Tibial nerve (tissue), 4 donors: ENCODE results near the gene APOC3. TPM values are rescaled to one million over a fixed set of nuclear protein-coding genes. Genes with fewer than 3 reads are reported as not detected.

Experiments used
- DNase-seq, 2 donors: peaks; one replicate each; pipeline ENCODE4 v3.0.0-alpha.2; 2019; ENCODE audit warnings: low spot score in 2 of 2
- H3K27ac ChIP-seq, 4 donors: fragments of 200-600 bp; sonication (generic) in 3 of 4; one replicate each; pipeline ENCODE4 v1.5.1; 2017 to 2019; ENCODE audit warnings: mild to moderate bottlenecking in 1 of 4
- H3K27me3 ChIP-seq, 2 donors: fragments of 200-600 bp; sonication (generic) in 1 of 2; one replicate each; pipeline versions ENCODE4 v1.5.1 to v1.6.0; 2017 to 2019
- H3K36me3 ChIP-seq, 3 donors: fragments of 200-600 bp; sonication (generic); one replicate each; pipeline ENCODE4 v1.5.1; 2018 to 2019
- H3K4me1 ChIP-seq, 4 donors: fragments of 200-600 bp; sonication (generic) in 3 of 4; one replicate each; pipeline ENCODE4 v1.5.1; 2017 to 2019
- H3K4me3 ChIP-seq, 4 donors: fragments of 200-600 bp; sonication (generic) in 3 of 4; one replicate each; pipeline ENCODE4 v1.5.1; 2017 to 2019; ENCODE audit warnings: mild to moderate bottlenecking in 1 of 4, moderate library complexity in 1 of 4
- H3K9me3 ChIP-seq, 4 donors: fragments of 200-600 bp; sonication (generic) in 3 of 4; one replicate each; pipeline ENCODE4 v1.5.1; 2017 to 2019
- EP300 ChIP-seq, 2 donors: sonication (generic); formaldehyde crosslinking; IDR thresholded peaks; one replicate each; pipeline ENCODE4 v1.6.1; 2017; ENCODE audit warnings: antibody characterized with exemption in 2 of 2, mild to moderate bottlenecking in 1 of 2
- POLR2A ChIP-seq, 2 donors: fragments of 450-650 bp; IDR thresholded peaks; one replicate each; pipeline ENCODE4 v1.6.1; 2017; ENCODE audit warnings: antibody characterized with exemption in 2 of 2, mild to moderate bottlenecking in 2 of 2, moderate library complexity in 2 of 2
- WGBS, 2 donors: methylation state at CpG; one replicate each; pipeline ENCODE4 v1.1.5; 2018; 5-methylcytosine and 5-hydroxymethylcytosine counted together
- total RNA-seq, 4 donors: library from RNA; depleted of rRNA; stranded (reverse); fragments of >200 nt; gene quantifications; one replicate each; pipeline ENCODE4 v1.1.0, GENCODE V29; 2016
- TF ChIP-seq, protein P1 (sequence below), 5 experiments: fragments of 200-600 bp in 3 of 5; fragments of 450-650 bp in 2 of 5; sonication (generic) in 3 of 5; IDR thresholded peaks; one replicate each; pipeline ENCODE4 v1.5.1; 2016 to 2019; ENCODE audit warnings: antibody characterized with exemption in 5 of 5, mild to moderate bottlenecking in 3 of 5, moderate library complexity in 2 of 5

The APOC3 gene
- total RNA-seq, 4 donors from 2014 or later = not detected

GRCh38 chr11:116857936-116858335 lies 28.2 kb downstream of the APOC3 start:
- TF ChIP-seq POLR2A (IDR thresholded peaks at IDR 0.05) = no peak
- TF ChIP-seq, protein P1, sequence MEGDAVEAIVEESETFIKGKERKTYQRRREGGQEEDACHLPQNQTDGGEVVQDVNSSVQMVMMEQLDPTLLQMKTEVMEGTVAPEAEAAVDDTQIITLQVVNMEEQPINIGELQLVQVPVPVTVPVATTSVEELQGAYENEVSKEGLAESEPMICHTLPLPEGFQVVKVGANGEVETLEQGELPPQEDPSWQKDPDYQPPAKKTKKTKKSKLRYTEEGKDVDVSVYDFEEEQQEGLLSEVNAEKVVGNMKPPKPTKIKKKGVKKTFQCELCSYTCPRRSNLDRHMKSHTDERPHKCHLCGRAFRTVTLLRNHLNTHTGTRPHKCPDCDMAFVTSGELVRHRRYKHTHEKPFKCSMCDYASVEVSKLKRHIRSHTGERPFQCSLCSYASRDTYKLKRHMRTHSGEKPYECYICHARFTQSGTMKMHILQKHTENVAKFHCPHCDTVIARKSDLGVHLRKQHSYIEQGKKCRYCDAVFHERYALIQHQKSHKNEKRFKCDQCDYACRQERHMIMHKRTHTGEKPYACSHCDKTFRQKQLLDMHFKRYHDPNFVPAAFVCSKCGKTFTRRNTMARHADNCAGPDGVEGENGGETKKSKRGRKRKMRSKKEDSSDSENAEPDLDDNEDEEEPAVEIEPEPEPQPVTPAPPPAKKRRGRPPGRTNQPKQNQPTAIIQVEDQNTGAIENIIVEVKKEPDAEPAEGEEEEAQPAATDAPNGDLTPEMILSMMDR (IDR thresholded peaks at IDR 0.05) = no peak
- no peak for TF ChIP-seq EP300 (IDR thresholded peaks at IDR 0.05)
- Histone ChIP-seq H3K27ac (no peak overlapping the region), H3K36me3 (peaks cover 0 to 96% (median 16%) of the 10 kb centered on the region in 3 donors), H3K4me1 (peaks cover 0 to 17% (median 10%) of the 10 kb centered on the region in 4 donors), H3K4me3 (no peak overlapping the region), H3K27me3 (no peaks in the 10 kb centered on the region), H3K9me3 (no peaks in the 10 kb centered on the region)
- DNase-seq = no peak
- WGBS, 2 donors = 88 to 92% methylated on average over 6 to 7 of the region's 7 CpGs

DNA sequence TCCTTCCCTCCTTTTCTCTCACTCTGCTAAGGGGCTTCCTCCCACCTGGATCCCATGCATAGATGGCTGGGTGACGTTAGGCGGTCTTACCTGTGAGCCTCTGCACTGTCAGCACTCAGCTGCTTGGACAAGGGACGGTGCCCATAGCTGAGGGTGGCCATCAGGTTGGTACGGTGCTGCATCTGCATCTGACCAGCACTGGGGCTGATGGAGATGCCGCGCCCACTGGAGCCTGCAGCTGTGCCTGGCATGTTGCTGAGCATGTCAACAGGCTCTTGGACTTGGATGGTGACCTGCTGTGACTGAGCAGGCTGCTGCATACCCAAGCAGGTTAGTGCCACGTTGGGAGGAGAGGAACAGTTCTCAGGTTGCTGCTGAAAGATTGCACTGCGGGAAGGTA lies 29.5 kb downstream of the APOC3 start:
- Histone ChIP-seq H3K36me3 (peaks cover 0 to 98% (median 16%) of the 10 kb centered on the region in 3 donors), H3K27me3 (no peaks in the 10 kb centered on the region), H3K4me3 (no peak overlapping the region), H3K4me1 (peaks cover 0 to 4% (median under 1%) of the 10 kb centered on the region in 4 donors), H3K27ac (no peak overlapping the region), H3K9me3 (no peaks in the 10 kb centered on the region)
- TF ChIP-seq POLR2A (IDR thresholded peaks at IDR 0.05) (no peak), EP300 (IDR thresholded peaks at IDR 0.05) (no peak)
- TF ChIP-seq, protein P1 (IDR thresholded peaks at IDR 0.05) = no peak
- DNase-seq = no peak
- WGBS, 2 donors = 92 to 95% methylated on average over 8 of the region's 8 CpGs

GRCh38 chr11:116860303-116860702 lies 30.6 kb downstream of the APOC3 start:
- 91 to 94% methylated on average over 6 of the region's 6 CpGs for WGBS, 2 donors
- H3K27ac ChIP-seq = no peak overlapping the region
- TF ChIP-seq, protein P1 (IDR thresholded peaks at IDR 0.05) = no peak
- TF ChIP-seq POLR2A (IDR thresholded peaks at IDR 0.05) (no peak), EP300 (IDR thresholded peaks at IDR 0.05) (no peak)
- no peaks in the 10 kb centered on the region for H3K9me3 ChIP-seq
- no peak for DNase-seq
- H3K4me3 ChIP-seq = no peak overlapping the region
- H3K4me1 ChIP-seq = no peaks in the 10 kb centered on the region
- no peaks in the 10 kb centered on the region for H3K27me3 ChIP-seq
- peaks cover 0 to 97% (median 21%) of the 10 kb centered on the region in 3 donors for H3K36me3 ChIP-seq

GRCh38 chr11:116861539-116861938 lies 31.8 kb downstream of the APOC3 start:
- peaks cover 0 to 99% (median 27%) of the 10 kb centered on the region in 3 donors for H3K36me3 ChIP-seq
- no peak overlapping the region for H3K4me3 ChIP-seq
- H3K4me1 ChIP-seq = no peaks in the 10 kb centered on the region
- H3K9me3 ChIP-seq = no peaks in the 10 kb centered on the region
- no peak for DNase-seq
- WGBS, 2 donors = 88 to 92% methylated on average over 1 of the region's 1 CpG
- TF ChIP-seq EP300 (IDR thresholded peaks at IDR 0.05) (no peak), POLR2A (IDR thresholded peaks at IDR 0.05) (no peak)
- TF ChIP-seq, protein P1 (IDR thresholded peaks at IDR 0.05) = no peak
- H3K27ac ChIP-seq = no peak overlapping the region
- H3K27me3 ChIP-seq = no peaks in the 10 kb centered on the region

- H3K9me3 ChIP-seq = no peaks in the 10 kb centered on the region
- H3K27me3 ChIP-seq = no peaks in the 10 kb centered on the region
- TF ChIP-seq, protein P1 (IDR thresholded peaks at IDR 0.05) = no peak
- no peak for TF ChIP-seq EP300 (IDR thresholded peaks at IDR 0.05)
- no peak for TF ChIP-seq POLR2A (IDR thresholded peaks at IDR 0.05)
- H3K4me1 ChIP-seq = no peaks in the 10 kb centered on the region
- H3K27ac ChIP-seq = no peak overlapping the region
- no peak overlapping the region for H3K4me3 ChIP-seq
- H3K36me3 ChIP-seq = peaks cover 0 to 99% (median 25%) of the 10 kb centered on the region in 3 donors
- 87 to 88% methylated on average over 3 of the region's 3 CpGs for WGBS, 2 donors
- no peak for DNase-seq
These were observed 32.5 kb downstream of the APOC3 start for GRCh38 chr11:116862185-116862584.
